Coronary artery (tissue), 2 donors: ENCODE measurements around the gene GAB3.

Experiments used
- DNase-seq: peaks from one replicate; pipeline ENCODE4 v3.0.0-alpha.2; 2017; ENCODE audit warnings: low spot score
- H3K27ac ChIP-seq, 2 donors: fragments of 200-600 bp; sonication (generic); one replicate each; pipeline ENCODE4 v1.5.1; 2016 to 2019
- H3K4me3 ChIP-seq: fragments of 200-600 bp; sonication (generic); 2 replicates; pipeline ENCODE4 v1.5.1; 2016; ENCODE audit warnings: mild to moderate bottlenecking, moderate library complexity
- TF ChIP-seq, protein P1 (sequence below): fragments of 200-600 bp; sonication (generic); IDR thresholded peaks from one replicate; pipeline ENCODE4 v1.5.1; 2019; ENCODE audit warnings: antibody characterized with exemption

The GAB3 gene

DNA sequence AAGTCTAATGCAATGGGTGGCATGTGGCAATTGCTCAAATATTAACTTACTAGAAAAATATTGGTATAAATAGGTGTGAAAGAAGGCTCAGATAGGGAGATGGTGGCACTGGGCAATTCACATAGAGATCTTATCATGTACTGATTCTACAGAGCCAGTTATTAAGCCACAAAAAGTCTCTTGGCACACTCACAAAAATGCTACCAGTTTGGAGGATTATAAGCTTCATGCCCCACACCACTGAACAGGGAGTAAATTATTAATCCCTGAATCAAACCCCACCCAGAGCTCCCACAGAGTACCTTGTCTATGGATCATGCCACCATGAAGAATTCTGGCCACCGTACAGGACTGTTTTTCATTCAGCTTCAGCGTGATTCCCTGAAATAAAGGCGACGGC is 40.6 kb upstream of the GAB3 start:
- TF ChIP-seq, protein P1, sequence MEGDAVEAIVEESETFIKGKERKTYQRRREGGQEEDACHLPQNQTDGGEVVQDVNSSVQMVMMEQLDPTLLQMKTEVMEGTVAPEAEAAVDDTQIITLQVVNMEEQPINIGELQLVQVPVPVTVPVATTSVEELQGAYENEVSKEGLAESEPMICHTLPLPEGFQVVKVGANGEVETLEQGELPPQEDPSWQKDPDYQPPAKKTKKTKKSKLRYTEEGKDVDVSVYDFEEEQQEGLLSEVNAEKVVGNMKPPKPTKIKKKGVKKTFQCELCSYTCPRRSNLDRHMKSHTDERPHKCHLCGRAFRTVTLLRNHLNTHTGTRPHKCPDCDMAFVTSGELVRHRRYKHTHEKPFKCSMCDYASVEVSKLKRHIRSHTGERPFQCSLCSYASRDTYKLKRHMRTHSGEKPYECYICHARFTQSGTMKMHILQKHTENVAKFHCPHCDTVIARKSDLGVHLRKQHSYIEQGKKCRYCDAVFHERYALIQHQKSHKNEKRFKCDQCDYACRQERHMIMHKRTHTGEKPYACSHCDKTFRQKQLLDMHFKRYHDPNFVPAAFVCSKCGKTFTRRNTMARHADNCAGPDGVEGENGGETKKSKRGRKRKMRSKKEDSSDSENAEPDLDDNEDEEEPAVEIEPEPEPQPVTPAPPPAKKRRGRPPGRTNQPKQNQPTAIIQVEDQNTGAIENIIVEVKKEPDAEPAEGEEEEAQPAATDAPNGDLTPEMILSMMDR = no peak
- no peak for DNase-seq
- Histone ChIP-seq H3K4me3 (no peak overlapping the region), H3K27ac (no peak overlapping the region)

GRCh38 chrX:154785716-154786115 is 34.8 kb upstream of the GAB3 start:
- TF ChIP-seq, protein P1 = no peak
- no peak overlapping the region for H3K27ac ChIP-seq
- DNase-seq = no peak
- H3K4me3 ChIP-seq = no peak overlapping the region

GRCh38 chrX:154784149-154784995 is 33.5 kb upstream of the GAB3 start:
- no peak for DNase-seq
- TF ChIP-seq, protein P1 = no peak
- no peak overlapping the region for H3K27ac ChIP-seq
- H3K4me3 ChIP-seq = no peak overlapping the region

- no peak overlapping the region for H3K4me3 ChIP-seq
- TF ChIP-seq, protein P1 = no peak
- no peak overlapping the region for H3K27ac ChIP-seq
- no peak for DNase-seq
Observed at GRCh38 chrX:154780968-154781367, 30.1 kb upstream of the GAB3 start.

DNA sequence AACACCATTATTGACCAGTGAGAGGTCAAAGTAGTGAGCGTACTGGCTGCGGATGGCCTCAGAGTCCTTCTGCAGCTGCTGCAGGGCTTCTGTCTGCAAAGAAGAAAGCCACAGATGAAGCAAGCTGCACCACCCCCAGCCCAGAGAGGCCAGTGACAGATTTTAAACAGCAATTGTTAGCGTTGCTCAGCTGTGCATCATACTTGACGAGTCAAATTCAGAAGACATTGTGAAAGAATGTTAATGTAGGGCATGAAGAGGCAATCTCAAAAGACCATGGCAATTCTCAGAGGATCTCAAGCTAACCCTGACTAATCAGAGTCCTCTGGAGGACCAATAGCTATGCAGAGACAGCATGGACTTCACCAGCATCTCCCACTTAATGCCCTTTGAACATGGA is 28.4 kb upstream of the GAB3 start:
- DNase-seq = no peak
- no peak overlapping the region for H3K4me3 ChIP-seq
- TF ChIP-seq, protein P1 = no peak
- H3K27ac ChIP-seq = no peak overlapping the region

DNA sequence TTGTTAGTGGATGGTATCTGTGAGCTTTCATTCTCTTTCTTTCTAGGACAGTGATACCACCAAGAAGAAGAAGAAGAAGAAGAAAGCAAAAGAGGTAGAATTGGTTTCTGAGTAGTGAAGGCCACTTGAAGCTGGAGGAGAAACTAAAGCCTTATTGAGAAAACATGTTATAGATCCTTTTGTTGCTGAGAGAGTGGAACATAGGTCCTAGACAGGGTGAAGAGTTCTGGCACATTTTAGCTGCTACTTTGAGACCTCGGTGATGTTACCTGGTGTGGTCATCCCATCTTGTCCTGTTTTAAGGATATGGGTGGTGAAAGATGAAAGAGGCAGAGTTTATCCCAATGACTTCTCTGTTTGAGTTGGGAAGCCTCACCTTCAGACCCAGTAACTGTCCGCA is 25.9 kb upstream of the GAB3 start:
- no peak overlapping the region for H3K4me3 ChIP-seq
- no peak for DNase-seq
- TF ChIP-seq, protein P1 = no peak
- H3K27ac ChIP-seq = no peak overlapping the region
